Measurements from ENCODE around the gene RLN1. TPM values are rescaled to one million over a fixed set of nuclear protein-coding genes. Genes with fewer than 3 reads are reported as not detected.

RLN1 gene
- total and polyA plus RNA-seq, 2 of the 13 experiments (the other 11 are each of a cell fraction or from before 2014, with no cell fraction given), result not detected

DNA sequence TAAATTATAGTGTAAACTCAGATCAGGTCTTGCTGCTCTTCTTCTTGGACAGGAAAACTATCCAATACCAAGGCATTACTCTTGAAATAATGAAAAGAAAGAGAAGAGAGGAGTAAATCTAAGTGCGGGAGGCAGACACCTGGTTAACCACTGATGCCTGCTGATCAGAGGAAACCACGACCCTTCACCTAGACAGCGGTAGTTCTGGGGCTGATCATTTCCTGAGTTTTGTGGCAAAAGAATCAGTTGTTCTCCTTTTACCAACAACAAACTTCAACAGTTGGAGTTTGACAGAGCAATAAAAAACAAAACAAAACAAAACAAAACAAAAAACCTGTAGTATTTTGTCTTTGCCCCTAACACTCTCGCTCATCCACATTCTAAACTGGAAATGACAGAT lies 3.0 kb downstream of the RLN1 start:
- ATAC-seq, result no peak
- CTCF ChIA-PET (ENCODE audit: low intra/inter-chr PET ratio, low total read pairs), result no interaction called here
- in situ Hi-C loops (cut with HindIII; ENCODE audit: extremely low pct_ligation_motif_present, low pct_unique_long_range_greater_than_20kb), result no loop called here

More for the DNA sequence above, 3.0 kb downstream of the RLN1 start:
- H3K4me3 ChIP-seq (replicated peaks in 1 of 3; ENCODE audit: insufficient read depth in 1 of 3, low read depth in 2 of 3, low read length in 3 of 3), result no peak overlapping the region
- no peak overlapping the region for H3K27ac ChIP-seq (ENCODE audit: extremely low read length, insufficient read depth, low read length)
- no peaks in the 10 kb centered on the region for H3K4me1 ChIP-seq (ENCODE audit: insufficient read depth, low read length)
- H3K9me3 ChIP-seq (ENCODE audit: low read length), result no peaks in the 10 kb centered on the region
- H3K27me3 ChIP-seq (ENCODE audit: control insufficient read depth in 1 of 2, insufficient read depth in 2 of 2, low read length in 2 of 2), result peaks cover 0 to 3% of the 10 kb centered on the region in 2 experiments; a peak in 2 of 5 replicates
- no TSS peak for BruUV-seq (replicated peaks)
- H3K4me2 ChIP-seq (ENCODE audit: low read depth, low read length), result no peak overlapping the region
- TF ChIP-seq SYNCRIP (IDR thresholded peaks at IDR 0.05; ENCODE audit: insufficient read depth, low read depth, low read length), result no peak
- TF ChIP-seq FOXA3 (CRISPR knock-in tag; IDR thresholded peaks at IDR 0.05), result no peak
- TF ChIP-seq FOXK2 (IDR thresholded peaks at IDR 0.05), result no peak
- TF ChIP-seq ZNF891 (CRISPR knock-in tag; IDR thresholded peaks at IDR 0.05), result no peak
- TF ChIP-seq, protein P1, sequence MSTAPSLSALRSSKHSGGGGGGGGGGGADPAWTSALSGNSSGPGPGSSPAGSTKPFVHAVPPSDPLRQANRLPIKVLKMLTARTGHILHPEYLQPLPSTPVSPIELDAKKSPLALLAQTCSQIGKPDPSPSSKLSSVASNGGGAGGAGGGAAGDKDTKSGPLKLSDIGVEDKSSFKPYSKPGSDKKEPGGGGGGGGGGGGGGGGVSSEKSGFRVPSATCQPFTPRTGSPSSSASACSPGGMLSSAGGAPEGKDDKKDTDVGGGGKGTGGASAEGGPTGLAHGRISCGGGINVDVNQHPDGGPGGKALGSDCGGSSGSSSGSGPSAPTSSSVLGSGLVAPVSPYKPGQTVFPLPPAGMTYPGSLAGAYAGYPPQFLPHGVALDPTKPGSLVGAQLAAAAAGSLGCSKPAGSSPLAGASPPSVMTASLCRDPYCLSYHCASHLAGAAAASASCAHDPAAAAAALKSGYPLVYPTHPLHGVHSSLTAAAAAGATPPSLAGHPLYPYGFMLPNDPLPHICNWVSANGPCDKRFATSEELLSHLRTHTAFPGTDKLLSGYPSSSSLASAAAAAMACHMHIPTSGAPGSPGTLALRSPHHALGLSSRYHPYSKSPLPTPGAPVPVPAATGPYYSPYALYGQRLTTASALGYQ (CRISPR knock-in tag; IDR thresholded peaks at IDR 0.05), result no peak
- no peak for TF ChIP-seq ZNF720 (CRISPR knock-in tag; IDR thresholded peaks at IDR 0.05)
- TF ChIP-seq TBL1XR1 (IDR thresholded peaks at IDR 0.05; ENCODE audit: borderline replicate concordance, low read length, partially characterized antibody), result no peak
- TF ChIP-seq SALL2 (CRISPR knock-in tag; IDR thresholded peaks at IDR 0.05), result no peak
- no peak for TF ChIP-seq SRSF4 (IDR thresholded peaks at IDR 0.05; ENCODE audit: low read depth, low read length, poor library complexity, severe bottlenecking)
- TF ChIP-seq, protein P2, sequence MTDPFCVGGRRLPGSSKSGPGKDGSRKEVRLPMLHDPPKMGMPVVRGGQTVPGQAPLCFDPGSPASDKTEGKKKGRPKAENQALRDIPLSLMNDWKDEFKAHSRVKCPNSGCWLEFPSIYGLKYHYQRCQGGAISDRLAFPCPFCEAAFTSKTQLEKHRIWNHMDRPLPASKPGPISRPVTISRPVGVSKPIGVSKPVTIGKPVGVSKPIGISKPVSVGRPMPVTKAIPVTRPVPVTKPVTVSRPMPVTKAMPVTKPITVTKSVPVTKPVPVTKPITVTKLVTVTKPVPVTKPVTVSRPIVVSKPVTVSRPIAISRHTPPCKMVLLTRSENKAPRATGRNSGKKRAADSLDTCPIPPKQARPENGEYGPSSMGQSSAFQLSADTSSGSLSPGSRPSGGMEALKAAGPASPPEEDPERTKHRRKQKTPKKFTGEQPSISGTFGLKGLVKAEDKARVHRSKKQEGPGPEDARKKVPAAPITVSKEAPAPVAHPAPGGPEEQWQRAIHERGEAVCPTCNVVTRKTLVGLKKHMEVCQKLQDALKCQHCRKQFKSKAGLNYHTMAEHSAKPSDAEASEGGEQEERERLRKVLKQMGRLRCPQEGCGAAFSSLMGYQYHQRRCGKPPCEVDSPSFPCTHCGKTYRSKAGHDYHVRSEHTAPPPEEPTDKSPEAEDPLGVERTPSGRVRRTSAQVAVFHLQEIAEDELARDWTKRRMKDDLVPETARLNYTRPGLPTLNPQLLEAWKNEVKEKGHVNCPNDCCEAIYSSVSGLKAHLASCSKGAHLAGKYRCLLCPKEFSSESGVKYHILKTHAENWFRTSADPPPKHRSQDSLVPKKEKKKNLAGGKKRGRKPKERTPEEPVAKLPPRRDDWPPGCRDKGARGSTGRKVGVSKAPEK (CRISPR knock-in tag; IDR thresholded peaks at IDR 0.05; ENCODE audit: borderline replicate concordance), result no peak
- no peak for TF ChIP-seq POGZ (CRISPR knock-in tag; IDR thresholded peaks at IDR 0.05)
- no peak for TF ChIP-seq ARID2 (CRISPR knock-in tag; IDR thresholded peaks at IDR 0.05; ENCODE audit: borderline replicate concordance)
- no peak for TF ChIP-seq ZNF530 (CRISPR knock-in tag; IDR thresholded peaks at IDR 0.05; ENCODE audit: low read depth)
- no peak for TF ChIP-seq ZNF337 (CRISPR knock-in tag; IDR thresholded peaks at IDR 0.05; ENCODE audit: borderline replicate concordance, low read depth)
- TF ChIP-seq TOPORS (CRISPR knock-in tag; IDR thresholded peaks at IDR 0.05), result no peak
- no peak for TF ChIP-seq ZNF136 (CRISPR knock-in tag; IDR thresholded peaks at IDR 0.05; ENCODE audit: low read depth)
- no peak for TF ChIP-seq FOSL2 (CRISPR knock-in tag; IDR thresholded peaks at IDR 0.05)
- TF ChIP-seq, protein P3, sequence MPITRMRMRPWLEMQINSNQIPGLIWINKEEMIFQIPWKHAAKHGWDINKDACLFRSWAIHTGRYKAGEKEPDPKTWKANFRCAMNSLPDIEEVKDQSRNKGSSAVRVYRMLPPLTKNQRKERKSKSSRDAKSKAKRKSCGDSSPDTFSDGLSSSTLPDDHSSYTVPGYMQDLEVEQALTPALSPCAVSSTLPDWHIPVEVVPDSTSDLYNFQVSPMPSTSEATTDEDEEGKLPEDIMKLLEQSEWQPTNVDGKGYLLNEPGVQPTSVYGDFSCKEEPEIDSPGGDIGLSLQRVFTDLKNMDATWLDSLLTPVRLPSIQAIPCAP (CRISPR knock-in tag; IDR thresholded peaks at IDR 0.05; ENCODE audit: low read depth), result no peak
- TF ChIP-seq, protein P4, sequence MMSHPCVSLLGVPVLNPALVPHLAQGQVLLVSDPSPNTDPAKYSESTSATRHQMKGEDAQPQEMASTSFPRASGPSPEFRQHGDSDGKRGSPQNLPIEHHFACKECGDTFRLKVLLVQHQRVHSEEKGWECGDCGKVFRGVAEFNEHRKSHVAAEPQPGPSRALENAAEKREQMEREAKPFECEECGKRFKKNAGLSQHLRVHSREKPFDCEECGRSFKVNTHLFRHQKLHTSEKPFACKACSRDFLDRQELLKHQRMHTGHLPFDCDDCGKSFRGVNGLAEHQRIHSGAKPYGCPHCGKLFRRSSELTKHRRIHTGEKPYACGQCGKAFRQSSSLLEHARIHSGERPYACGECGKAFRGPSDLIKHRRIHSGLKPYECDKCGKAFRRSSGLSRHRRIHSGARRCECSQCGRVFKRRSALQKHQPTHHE (CRISPR knock-in tag; IDR thresholded peaks at IDR 0.05; ENCODE audit: borderline replicate concordance), result no peak
- no peak for DNase-seq (ENCODE audit: low spot score)
- FAIRE-seq, result no peak
- no peaks in the 10 kb centered on the region for H4K20me1 ChIP-seq (ENCODE audit: insufficient read depth, low read length)
- intact Hi-C loops (cut with micrococcal nuclease; ENCODE audit: unreplicated experiment), result no loop called here
- 35% methylated on average over 4 of the region's 4 CpGs for WGBS (ENCODE audit: low lambda C conversion rate)
- POLR2A ChIA-PET, result no interaction called here
- H3K36me3 ChIP-seq (replicated peaks in 1 of 2; ENCODE audit: control insufficient read depth in 1 of 2, insufficient read depth in 2 of 2, low read length in 2 of 2), result no peaks in the 10 kb centered on the region
- H2AFZ ChIP-seq (ENCODE audit: low read length), result no peak overlapping the region
- no peaks in the 10 kb centered on the region for H3K79me2 ChIP-seq (ENCODE audit: insufficient read depth, low read length)
- no peak overlapping the region for H3K9ac ChIP-seq (ENCODE audit: insufficient read depth, low read depth, low read length)

Measured in HepG2 (cell line).